GM18858 (cell line): ENCODE data around the gene CCDC106.

Experiments
- ATAC-seq: cut with Tn5 transposase; IDR thresholded peaks from one replicate; pipeline ENCODE4 v1.9.1; 2021; ENCODE audit not compliant: unreplicated experiment

Gene CCDC106

DNA sequence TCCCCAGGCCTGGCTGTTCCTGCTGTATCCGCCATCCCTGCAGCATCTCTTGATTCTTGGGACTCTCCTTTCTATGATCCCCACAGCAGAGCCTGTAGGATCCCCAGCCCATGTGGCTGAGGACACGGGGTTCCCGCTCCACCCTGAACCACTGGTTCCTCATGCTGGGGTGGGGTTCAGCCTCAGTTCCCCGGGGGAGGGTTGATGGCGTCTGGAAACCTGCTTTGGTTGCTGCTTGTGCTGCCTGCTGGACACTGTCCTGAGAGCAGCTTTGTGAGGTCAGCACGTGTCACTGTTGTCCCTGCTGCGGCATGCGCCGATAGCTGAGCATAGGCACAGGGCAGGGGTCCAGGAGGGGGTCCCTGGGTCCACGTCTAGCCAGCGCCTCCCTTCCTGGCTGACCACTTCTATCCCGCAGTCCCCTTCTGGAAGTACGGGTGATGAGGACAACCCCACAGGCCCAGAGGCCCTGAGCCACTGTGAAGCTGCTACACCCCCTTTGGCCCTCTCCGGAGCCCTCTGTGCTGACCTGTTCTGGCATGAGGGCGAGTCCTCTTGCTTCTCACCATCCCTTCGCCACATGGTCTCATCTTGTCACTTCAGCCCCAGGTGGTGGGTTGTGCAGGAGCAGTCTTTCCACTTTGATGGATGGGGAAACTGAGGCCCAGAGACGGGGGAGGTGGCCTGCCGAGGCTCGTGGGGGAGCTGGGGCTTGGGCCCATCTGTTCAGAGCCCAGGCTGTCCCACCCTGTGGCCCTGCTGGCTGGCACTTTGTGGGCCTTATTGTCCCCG lies 32.5 kb downstream of the CCDC106 start:
- no peak for ATAC-seq

DNA sequence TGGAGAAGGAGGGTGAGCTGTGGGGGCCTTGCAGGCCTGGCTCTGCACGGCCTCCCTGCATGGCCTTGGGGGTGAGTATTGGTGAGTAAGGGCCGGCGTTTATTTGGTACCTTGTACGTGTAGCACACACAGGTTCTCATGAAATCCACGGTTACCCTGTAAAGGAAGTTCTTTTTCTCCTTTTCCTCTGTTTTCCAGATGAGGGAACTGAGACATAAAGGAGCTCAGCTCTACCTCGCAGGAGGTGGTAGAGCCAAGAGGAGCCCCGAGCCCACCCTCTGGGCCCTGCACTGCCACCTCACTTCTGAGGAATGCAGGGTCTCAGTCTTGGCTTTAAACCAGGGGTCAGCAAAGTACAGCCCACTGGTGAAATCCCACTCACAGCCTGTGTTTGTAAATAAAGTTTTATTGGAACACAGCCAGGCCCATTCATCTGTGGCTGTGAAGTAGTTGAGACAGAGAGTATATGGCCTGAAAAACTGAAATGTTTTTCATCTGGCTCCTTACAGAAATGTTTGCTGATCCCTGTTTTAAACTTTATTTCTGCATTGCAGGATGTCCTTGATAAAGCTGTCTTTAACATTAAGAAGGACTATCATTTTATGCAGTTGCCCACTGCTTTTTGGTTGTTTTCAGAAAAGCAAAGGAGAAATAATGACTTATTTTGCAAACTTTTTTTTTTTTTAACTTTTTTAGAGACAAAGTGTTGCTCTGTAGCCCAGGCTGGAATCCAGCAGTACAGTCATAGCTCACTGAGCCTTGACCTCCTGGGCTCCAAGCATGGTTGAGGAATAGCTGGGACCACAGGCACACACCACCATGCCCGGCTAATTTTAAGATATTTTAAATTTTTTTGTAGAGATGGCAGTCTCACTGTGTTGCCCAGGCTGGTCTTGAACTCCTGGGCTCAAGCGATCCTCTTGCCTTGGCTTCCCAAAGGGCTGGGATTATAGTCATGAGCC lies 33.4 kb downstream of the CCDC106 start:
- no peak for ATAC-seq

DNA sequence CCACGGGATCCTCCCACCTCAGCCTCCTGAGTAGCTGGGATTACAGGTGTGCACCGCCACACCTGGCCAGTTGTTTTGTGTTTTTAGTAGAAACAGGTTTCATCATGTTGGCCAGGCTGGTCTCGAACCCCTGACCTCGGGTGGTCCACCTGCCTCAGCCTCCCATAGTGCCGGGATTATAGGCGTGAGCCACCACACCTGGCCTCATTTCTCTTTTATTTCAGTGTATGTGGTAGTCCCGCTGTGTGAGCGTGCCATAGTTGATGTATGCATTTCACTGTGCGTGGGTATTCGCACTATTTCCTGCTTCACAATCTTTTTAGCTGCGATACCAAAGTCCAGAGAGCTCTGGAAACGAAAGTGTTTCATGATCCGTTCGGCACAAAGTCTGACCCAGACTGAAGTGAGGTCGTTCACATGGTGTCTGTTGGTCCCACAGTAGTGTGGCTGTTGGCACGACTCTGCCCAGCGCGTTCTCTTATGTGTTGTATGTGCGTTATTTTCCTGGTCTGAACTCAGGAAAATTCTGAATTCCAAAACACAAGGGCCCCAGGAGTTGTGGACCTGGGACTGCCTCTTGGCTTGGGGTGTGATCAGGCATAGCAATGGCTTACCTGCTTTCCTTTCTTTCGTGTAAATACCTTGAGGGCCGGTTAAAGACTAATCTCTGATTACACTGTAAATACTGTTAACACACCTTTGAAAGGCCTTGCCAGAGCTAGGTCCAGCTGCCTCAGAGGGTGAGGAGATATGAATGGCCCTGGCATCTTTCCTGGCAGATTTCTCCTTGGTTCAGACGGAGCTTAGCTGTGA lies 35.6 kb downstream of the CCDC106 start:
- ATAC-seq, result no peak

DNA sequence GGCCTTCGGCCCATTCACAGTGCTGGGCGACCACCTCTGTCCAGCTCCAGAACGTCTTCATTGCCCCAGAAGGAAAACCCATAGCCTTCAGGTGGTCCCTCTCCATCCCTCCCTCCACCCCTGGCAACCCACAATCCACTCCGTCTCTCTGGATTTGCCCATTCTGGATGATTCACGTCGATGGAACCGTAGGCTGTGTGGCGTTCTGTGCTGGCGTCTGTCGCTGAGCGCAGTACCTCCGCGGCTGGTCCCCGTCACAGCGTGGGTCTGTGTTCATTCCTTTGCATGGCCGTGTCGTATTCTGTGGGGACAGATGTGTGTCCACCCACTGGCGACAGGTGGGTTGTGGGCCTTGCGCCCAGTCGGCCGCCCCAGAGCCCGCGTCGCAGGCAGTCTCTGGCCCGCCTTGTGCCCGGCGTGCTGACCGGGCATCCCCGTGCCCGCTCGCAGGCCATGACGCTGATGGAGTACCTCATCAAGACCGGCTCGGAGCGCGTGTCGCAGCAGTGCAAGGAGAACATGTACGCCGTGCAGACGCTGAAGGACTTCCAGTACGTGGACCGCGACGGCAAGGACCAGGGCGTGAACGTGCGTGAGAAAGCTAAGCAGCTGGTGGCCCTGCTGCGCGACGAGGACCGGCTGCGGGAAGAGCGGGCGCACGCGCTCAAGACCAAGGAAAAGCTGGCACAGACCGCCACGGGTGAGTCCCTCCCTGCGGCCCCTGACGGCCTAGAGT lies 37.1 kb downstream of the CCDC106 start:
- ATAC-seq, result no peak

DNA sequence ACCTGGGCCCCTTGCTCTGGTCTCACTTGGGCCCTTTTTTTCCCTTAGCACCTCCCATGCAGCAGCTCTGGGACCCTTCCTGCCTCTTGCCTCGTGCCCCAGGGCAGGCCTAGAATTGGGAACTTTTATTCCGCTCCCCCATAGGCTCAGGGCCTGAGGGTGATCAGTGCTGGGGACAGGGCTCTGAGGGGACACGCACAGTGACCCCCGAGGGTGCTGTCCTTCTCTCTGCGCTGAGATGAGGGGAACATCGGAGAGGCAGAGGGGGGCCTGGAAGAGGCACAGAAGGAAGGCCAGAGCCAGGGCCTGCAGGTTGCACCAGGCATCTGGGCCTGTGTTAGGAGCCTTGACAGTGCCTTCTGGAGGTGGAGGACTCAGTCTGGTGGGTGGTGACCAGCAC lies 37.8 kb downstream of the CCDC106 start:
- ATAC-seq, result no peak

DNA sequence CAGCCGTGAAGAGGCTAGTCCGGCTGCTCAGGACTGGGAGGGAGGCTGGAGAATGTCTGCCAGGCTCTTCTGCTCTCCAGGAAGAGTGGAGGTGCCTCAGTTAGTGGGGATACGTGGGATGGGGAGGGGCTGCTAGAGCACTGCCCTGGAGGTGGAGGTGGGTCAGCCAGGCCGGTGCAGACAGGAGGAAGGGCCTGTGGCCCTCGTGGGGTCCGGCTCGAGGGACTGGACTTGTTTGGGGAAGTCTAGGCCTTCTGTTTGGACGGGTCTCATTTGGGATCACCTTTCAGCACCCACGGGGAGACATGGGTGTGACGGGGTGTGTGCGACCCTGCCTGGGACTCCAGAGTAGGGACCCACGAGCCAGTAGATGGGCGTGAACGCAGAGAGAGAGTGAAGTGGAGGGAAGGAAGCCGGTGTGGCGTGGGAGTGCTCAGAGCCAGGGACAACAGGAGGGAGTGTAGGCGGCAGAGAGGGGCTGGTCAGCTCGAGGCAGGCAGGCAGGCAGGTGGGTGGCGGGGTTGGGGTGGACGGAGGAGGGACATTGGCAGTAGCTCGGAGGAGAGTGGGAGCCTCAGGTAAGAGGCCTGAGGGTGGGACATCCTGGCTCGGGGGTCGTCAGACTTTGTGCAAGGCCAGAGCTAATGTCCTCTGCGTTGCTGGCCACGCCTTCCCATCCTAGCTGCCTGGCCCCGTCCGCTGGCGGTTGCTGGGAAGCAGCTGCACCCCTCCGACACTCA lies 38.5 kb downstream of the CCDC106 start:
- ATAC-seq, result no peak

DNA sequence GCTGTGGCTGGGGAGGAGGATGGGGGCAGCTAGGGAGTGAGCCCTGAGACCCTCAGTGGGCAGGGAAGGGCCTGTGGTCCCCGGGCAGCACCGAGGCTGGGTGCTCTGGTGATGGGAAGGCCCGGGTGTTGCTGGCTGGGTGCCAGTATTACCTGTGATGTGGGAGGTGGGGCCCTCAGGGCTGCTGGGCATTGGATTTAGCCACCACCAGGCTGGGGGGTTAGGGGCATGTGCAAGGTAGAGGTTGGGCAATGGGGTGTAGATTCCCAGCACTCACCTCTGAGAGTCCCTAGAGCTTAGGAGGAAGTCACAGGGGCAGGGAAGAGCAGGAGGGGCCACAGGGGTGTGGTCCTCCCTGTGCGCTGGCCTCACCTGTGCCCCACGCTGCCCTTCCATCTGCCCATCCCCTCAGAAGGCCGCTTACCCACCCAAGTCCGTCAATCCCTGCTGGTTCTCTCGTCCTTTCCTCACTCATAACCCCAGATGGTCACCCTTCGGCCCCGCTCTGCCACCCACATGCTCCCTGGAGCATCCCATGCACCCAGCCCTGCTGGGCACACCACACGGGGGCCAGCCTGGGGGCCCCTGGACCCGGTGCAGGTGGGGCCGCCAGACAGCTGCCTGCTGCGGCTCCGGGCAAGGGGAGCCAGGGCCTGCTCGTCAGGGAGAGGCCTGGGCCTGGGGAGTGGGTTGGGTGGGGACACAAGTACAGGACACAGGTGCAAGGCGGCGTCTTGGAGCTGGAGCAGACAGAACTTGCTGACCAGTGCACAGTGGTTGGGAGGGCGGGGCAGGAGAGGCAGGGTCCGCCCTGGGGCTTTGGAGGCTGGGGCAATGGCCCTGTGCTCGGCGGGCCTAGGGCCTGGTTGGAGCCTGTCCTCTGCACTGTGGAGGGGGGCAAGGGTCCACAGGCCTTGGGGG lies 39.5 kb downstream of the CCDC106 start:
- ATAC-seq, result no peak

DNA sequence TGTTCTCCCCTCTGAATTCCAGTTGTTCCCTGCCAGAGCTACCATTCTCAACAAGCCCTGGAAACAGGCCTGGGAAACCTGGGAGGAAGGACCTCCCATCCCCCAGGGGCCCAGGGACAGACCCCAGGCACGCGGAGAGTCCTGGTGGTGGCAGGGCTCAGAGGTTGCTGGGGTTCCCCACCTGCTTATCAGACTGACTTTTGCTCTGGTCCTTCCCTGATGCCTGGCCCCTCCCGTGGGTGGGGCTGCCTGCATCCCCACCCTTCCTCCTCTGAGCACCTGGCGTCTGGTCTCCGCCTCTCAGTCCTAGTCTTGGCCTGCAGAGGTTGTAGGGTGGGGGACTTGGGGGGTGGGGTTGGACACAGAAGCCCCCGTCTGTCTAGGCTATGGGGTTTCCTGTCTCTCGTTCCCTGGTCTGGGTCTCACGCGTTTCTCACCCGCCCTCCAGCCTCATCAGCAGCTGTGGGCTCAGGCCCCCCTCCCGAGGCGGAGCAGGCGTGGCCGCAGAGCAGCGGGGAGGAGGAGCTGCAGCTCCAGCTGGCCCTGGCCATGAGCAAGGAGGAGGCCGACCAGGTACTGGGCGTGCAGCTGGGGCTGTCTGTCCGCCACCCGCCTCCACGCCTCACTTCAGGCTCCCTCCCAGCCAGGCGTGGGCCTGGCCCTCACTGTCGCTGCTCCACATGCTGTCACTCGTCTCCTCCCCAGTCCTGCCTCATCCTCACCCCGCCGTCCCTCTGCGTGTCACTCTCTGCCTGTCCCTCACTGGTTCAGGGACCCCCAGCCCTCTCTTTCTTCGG lies 40.6 kb downstream of the CCDC106 start:
- no peak for ATAC-seq

DNA sequence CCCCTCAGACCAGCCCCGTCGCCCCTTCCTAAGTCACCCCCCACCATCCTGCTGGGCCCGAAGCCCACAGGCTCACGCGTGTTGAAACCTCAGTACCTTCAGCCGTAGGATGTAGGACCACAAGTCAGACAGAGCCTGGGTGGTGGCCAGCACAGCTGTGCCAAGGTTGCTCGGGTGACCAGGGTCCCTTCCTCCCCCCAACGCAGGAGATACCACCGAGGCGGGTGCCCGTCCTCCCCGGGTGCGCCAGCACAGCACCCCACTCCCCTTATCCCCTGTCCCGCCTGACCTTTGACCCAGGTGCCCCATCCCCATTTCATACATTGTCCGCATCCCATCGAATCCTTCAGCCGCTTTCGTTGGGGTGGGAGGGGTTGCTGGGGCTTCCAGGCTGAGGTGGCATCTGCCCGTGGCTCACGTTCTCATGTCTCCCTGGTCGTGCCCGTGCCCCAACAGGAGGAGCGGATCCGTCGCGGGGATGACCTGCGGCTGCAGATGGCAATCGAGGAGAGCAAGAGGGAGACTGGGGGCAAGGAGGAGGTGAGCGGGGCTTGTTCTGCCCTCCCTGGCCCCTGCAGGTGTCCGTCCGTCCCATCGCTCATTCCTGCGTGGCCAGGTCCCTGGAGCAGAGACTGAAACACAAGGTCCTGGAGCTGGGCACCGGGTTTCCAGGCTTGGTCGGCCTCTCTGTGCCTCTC lies 41.5 kb downstream of the CCDC106 start:
- ATAC-seq, result no peak

DNA sequence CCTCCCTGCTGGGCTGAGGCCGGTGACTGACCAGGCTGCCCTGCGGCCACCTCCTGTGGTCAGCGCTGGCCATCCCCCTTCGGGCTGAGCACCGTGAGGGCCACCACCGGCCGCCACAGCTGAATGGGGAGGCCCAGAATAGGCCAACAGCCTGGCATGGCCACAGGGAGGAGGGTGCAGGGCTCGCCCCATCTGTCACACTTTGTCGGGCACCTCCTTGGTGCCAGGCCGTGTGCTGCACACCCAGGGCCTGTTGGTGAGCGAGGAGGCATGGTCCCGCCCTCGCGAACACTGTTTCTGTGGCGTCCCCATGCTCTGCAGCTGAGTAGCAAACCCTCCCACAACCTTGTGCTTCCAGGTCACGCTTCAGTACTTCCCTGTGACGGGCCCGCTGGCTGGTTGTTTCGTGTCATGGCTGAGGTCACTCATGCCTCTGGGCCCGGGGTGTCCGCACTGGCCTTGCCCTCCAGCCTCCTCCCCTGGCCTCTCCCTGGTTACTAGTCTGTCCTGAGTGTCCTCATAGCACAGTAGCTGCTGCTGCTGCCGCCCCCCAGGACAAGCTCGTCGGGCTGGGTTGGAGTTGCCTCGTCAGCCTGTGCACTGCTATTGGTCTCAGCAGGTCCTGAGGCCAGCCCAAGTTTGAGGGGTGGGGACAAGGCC lies 42.2 kb downstream of the CCDC106 start:
- no peak for ATAC-seq

DNA sequence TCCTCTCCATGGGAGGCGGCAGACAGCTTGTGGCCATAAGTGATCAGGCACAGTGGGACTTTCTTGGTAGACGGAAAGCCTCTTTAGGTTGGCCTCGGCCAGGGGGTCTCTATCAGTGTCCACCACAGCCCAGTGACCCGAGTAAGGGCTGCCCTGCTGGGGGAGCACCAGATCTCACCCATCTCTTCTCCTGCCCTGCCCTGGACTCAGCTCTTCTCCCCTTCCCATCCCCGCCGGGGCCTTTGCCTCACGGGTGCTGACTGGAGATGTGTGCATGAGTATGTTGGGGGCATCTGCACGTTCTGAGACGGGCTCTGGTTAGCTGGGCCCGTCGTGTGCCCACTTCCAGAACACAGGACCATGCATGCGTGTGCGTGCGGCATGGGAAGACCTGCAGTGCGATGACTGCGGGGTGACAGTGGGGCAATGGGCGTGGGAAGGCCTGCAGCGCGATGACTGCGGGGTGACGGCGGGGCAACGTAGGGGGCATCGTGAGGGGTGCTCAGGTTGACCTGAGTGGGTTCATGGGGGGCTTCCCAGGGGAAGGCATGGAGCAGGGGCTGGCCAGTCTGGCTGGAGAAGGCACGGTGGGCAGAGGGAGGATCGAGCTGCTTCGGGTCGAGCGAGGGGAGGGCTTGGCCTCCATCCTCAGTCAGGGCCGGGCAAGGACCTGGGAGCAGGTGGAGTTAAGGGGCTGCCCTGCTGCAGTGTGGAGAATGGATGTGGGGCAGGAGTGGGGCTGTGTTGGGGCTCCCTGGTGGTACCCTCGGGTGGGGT lies 42.9 kb downstream of the CCDC106 start:
- no peak for ATAC-seq

DNA sequence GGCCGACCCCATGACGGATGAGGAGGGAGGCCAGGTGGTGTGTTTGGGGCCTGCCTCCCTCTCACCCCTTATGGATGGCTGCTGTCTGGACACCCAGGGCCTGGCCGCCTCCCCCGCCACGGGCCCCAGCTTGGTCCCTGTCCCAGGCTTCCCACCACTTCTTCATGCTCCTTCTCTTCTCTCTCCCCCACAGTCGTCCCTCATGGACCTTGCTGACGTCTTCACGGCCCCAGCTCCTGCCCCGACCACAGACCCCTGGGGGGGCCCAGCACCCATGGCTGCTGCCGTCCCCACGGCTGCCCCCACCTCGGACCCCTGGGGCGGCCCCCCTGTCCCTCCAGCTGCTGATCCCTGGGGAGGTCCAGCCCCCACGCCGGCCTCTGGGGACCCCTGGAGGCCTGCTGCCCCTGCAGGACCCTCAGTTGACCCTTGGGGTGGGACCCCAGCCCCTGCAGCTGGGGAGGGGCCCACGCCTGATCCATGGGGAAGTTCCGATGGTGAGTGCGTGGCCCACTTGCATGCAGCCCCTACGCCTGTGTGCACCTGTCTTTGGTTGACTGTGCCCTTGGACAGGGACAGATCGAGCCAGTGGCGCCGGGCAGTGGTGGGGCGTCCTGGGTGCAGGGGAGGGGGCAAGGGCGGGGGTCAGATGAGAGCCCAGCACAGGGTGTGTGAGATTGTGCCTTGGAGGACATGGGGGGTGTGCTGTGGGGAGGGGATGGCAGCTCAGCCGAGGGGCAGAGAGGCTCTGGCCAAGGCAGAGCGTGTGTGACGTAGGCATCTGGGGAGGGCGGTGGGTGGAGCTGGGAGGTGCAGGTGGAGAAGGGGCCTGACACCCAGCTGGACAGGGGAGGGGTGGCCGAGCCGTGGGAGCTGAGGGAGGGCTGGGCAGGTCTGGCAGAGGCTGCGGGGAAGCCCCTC lies 43.8 kb downstream of the CCDC106 start:
- no peak for ATAC-seq

DNA sequence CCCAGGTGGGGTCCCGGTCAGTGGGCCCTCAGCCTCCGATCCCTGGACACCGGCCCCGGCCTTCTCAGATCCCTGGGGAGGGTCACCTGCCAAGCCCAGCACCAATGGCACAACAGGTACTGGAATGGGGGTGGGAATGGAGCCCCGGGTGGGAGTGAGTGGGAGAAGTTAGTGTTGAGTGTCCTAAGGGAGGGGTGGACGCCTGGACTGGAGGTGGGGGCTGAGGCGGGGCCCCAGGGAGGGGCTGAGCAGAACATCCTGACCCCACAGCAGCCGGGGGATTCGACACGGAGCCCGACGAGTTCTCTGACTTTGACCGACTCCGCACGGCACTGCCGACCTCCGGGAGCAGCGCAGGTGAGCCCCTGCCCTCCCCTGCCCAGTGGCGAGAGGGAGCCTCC lies 44.7 kb downstream of the CCDC106 start:
- ATAC-seq, result no peak

DNA sequence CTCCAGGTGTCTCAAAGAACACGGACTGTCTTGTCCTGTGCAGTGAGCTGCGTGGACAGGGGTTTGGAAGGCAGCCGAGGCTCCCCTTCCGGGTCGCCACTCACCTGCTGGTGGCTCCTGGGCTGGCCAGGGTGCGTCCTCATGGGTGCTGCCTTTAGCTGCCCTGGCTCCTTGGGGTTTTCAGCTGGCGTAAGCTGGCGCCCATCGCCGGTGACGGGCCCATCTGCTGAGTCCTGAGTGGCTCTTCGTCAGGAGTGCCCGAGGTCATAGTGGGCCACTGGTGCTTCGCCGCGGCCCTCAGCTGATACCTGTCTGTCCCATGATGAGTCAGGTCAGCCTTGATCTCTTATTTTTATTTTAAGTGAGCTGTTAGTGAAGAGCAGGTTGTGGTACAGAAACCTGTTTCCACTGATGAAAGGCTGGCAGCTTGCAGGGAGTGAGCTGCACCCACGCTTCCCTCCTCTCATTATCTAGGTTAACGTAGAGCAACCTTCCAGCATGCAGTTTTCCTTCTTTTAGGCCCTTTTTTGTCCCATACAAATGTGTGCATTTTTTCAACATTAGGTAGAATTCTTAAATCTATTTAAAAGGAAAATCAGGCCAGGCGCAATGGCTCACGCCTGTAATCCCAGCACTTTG lies 45.4 kb downstream of the CCDC106 start:
- no peak for ATAC-seq

DNA sequence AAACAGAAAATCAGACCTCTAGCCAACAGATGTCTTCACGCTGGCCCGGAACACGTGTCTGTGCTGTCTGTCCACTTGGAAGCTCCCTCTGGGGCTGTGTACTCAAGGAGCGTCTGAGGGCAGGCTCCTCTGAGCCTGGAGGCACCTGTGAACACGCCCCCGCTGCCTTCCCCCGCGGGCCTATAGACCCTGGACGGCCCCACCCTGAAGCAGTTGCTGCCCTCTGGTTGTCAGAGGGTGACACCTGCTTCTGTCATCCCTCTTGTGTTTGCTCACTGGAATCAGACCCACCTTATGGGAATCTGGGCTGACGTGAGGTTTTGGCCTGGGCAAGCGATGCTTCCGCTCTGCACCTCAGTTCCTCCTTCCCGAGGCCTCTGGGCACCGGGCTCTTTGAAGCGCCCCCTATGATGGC lies 46.2 kb downstream of the CCDC106 start:
- no peak for ATAC-seq
